ENCODE results near the gene TRMU.

The TRMU gene

GRCh38 chr22:46349681-46350080, 14.2 kb downstream of the TRMU start:
- H3K4me3 ChIP-seq (ENCODE audit: low read depth in 1 of 2, low read length in 2 of 2) = no peak overlapping the region
- no peak overlapping the region for H3K9ac ChIP-seq (ENCODE audit: low read depth in 1 of 2, low read length in 2 of 2)
- no peak overlapping the region for H3K27ac ChIP-seq (ENCODE audit: low read depth, low read length)
- no peaks in the 10 kb centered on the region for H3K4me1 ChIP-seq (ENCODE audit: control insufficient read depth in 1 of 2, insufficient read depth in 2 of 2, low read length in 2 of 2)
- no peaks in the 10 kb centered on the region for H3K27me3 ChIP-seq (ENCODE audit: control insufficient read depth in 1 of 2, insufficient read depth in 2 of 2, low read length in 2 of 2)
- H3K36me3 ChIP-seq (ENCODE audit: control insufficient read depth in 1 of 2, insufficient read depth in 2 of 2, low read length in 2 of 2) = peaks cover 46 to 83% of the 10 kb centered on the region in 2 donors
- no peaks in the 10 kb centered on the region for H3K9me3 ChIP-seq (ENCODE audit: control insufficient read depth in 1 of 2, low read length in 2 of 2)

GRCh38 chr22:46350121-46350520, 14.6 kb downstream of the TRMU start:
- Histone ChIP-seq H3K9ac (ENCODE audit: low read depth in 1 of 2, low read length in 2 of 2) (no peak overlapping the region), H3K4me1 (ENCODE audit: control insufficient read depth in 1 of 2, insufficient read depth in 2 of 2, low read length in 2 of 2) (no peaks in the 10 kb centered on the region), H3K36me3 (ENCODE audit: control insufficient read depth in 1 of 2, insufficient read depth in 2 of 2, low read length in 2 of 2) (peaks cover 44 to 85% of the 10 kb centered on the region in 2 donors), H3K4me3 (ENCODE audit: low read depth in 1 of 2, low read length in 2 of 2) (no peak overlapping the region), H3K27me3 (ENCODE audit: control insufficient read depth in 1 of 2, insufficient read depth in 2 of 2, low read length in 2 of 2) (no peaks in the 10 kb centered on the region), H3K27ac (ENCODE audit: low read depth, low read length) (no peak overlapping the region), H3K9me3 (ENCODE audit: control insufficient read depth in 1 of 2, low read length in 2 of 2) (no peaks in the 10 kb centered on the region)

- Histone ChIP-seq H3K9ac (ENCODE audit: low read depth in 1 of 2, low read length in 2 of 2) (no peak overlapping the region), H3K36me3 (ENCODE audit: control insufficient read depth in 1 of 2, insufficient read depth in 2 of 2, low read length in 2 of 2) (peaks cover 44 to 88% of the 10 kb centered on the region in 2 donors), H3K27ac (ENCODE audit: low read depth, low read length) (no peak overlapping the region), H3K4me1 (ENCODE audit: control insufficient read depth in 1 of 2, insufficient read depth in 2 of 2, low read length in 2 of 2) (no peaks in the 10 kb centered on the region), H3K9me3 (ENCODE audit: control insufficient read depth in 1 of 2, low read length in 2 of 2) (no peaks in the 10 kb centered on the region), H3K4me3 (ENCODE audit: low read depth in 1 of 2, low read length in 2 of 2) (no peak overlapping the region), H3K27me3 (ENCODE audit: control insufficient read depth in 1 of 2, insufficient read depth in 2 of 2, low read length in 2 of 2) (no peaks in the 10 kb centered on the region)
Observed at GRCh38 chr22:46350646-46351045, 15.1 kb downstream of the TRMU start.

- peaks cover 46 to 87% of the 10 kb centered on the region in 2 donors for H3K36me3 ChIP-seq (ENCODE audit: control insufficient read depth in 1 of 2, insufficient read depth in 2 of 2, low read length in 2 of 2)
- no peak overlapping the region for H3K27ac ChIP-seq (ENCODE audit: low read depth, low read length)
- H3K4me3 ChIP-seq (ENCODE audit: low read depth in 1 of 2, low read length in 2 of 2) = no peak overlapping the region
- H3K9me3 ChIP-seq (ENCODE audit: control insufficient read depth in 1 of 2, low read length in 2 of 2) = no peaks in the 10 kb centered on the region
- no peaks in the 10 kb centered on the region for H3K27me3 ChIP-seq (ENCODE audit: control insufficient read depth in 1 of 2, insufficient read depth in 2 of 2, low read length in 2 of 2)
- no peaks in the 10 kb centered on the region for H3K4me1 ChIP-seq (ENCODE audit: control insufficient read depth in 1 of 2, insufficient read depth in 2 of 2, low read length in 2 of 2)
- no peak overlapping the region for H3K9ac ChIP-seq (ENCODE audit: low read depth in 1 of 2, low read length in 2 of 2)
Observed at GRCh38 chr22:46351131-46351735, 15.7 kb downstream of the TRMU start.

GRCh38 chr22:46351767-46352166, 16.3 kb downstream of the TRMU start:
- no peak overlapping the region for H3K4me3 ChIP-seq (ENCODE audit: low read depth in 1 of 2, low read length in 2 of 2)
- H3K36me3 ChIP-seq (ENCODE audit: control insufficient read depth in 1 of 2, insufficient read depth in 2 of 2, low read length in 2 of 2) = peaks cover 46 to 82% of the 10 kb centered on the region in 2 donors
- no peak overlapping the region for H3K27ac ChIP-seq (ENCODE audit: low read depth, low read length)
- no peak overlapping the region for H3K9ac ChIP-seq (ENCODE audit: low read depth in 1 of 2, low read length in 2 of 2)
- H3K4me1 ChIP-seq (ENCODE audit: control insufficient read depth in 1 of 2, insufficient read depth in 2 of 2, low read length in 2 of 2) = no peaks in the 10 kb centered on the region
- H3K9me3 ChIP-seq (ENCODE audit: control insufficient read depth in 1 of 2, low read length in 2 of 2) = no peaks in the 10 kb centered on the region
- H3K27me3 ChIP-seq (ENCODE audit: control insufficient read depth in 1 of 2, insufficient read depth in 2 of 2, low read length in 2 of 2) = no peaks in the 10 kb centered on the region

- H3K27ac ChIP-seq (ENCODE audit: low read depth, low read length) = no peak overlapping the region
- peaks cover 46 to 80% of the 10 kb centered on the region in 2 donors for H3K36me3 ChIP-seq (ENCODE audit: control insufficient read depth in 1 of 2, insufficient read depth in 2 of 2, low read length in 2 of 2)
- no peaks in the 10 kb centered on the region for H3K9me3 ChIP-seq (ENCODE audit: control insufficient read depth in 1 of 2, low read length in 2 of 2)
- no peak overlapping the region for H3K9ac ChIP-seq (ENCODE audit: low read depth in 1 of 2, low read length in 2 of 2)
- H3K4me3 ChIP-seq (ENCODE audit: low read depth in 1 of 2, low read length in 2 of 2) = no peak overlapping the region
- H3K4me1 ChIP-seq (ENCODE audit: control insufficient read depth in 1 of 2, insufficient read depth in 2 of 2, low read length in 2 of 2) = no peaks in the 10 kb centered on the region
- H3K27me3 ChIP-seq (ENCODE audit: control insufficient read depth in 1 of 2, insufficient read depth in 2 of 2, low read length in 2 of 2) = no peaks in the 10 kb centered on the region
Observed at GRCh38 chr22:46352276-46352675, 16.8 kb downstream of the TRMU start.

- Histone ChIP-seq H3K36me3 (ENCODE audit: control insufficient read depth in 1 of 2, insufficient read depth in 2 of 2, low read length in 2 of 2) (peaks cover 44 to 76% of the 10 kb centered on the region in 2 donors), H3K9me3 (ENCODE audit: control insufficient read depth in 1 of 2, low read length in 2 of 2) (no peaks in the 10 kb centered on the region), H3K4me1 (ENCODE audit: control insufficient read depth in 1 of 2, insufficient read depth in 2 of 2, low read length in 2 of 2) (no peaks in the 10 kb centered on the region), H3K27ac (ENCODE audit: low read depth, low read length) (no peak overlapping the region), H3K9ac (ENCODE audit: low read depth in 1 of 2, low read length in 2 of 2) (no peak overlapping the region), H3K4me3 (ENCODE audit: low read depth in 1 of 2, low read length in 2 of 2) (no peak overlapping the region), H3K27me3 (ENCODE audit: control insufficient read depth in 1 of 2, insufficient read depth in 2 of 2, low read length in 2 of 2) (no peaks in the 10 kb centered on the region)
Observed at GRCh38 chr22:46352691-46353386, 17.3 kb downstream of the TRMU start.

GRCh38 chr22:46353483-46354105, 18.1 kb downstream of the TRMU start:
- Histone ChIP-seq H3K9me3 (ENCODE audit: control insufficient read depth in 1 of 2, low read length in 2 of 2) (no peaks in the 10 kb centered on the region), H3K4me1 (ENCODE audit: control insufficient read depth in 1 of 2, insufficient read depth in 2 of 2, low read length in 2 of 2) (no peaks in the 10 kb centered on the region), H3K36me3 (ENCODE audit: control insufficient read depth in 1 of 2, insufficient read depth in 2 of 2, low read length in 2 of 2) (peaks cover 39 to 77% of the 10 kb centered on the region in 2 donors), H3K27ac (ENCODE audit: low read depth, low read length) (no peak overlapping the region), H3K27me3 (ENCODE audit: control insufficient read depth in 1 of 2, insufficient read depth in 2 of 2, low read length in 2 of 2) (no peaks in the 10 kb centered on the region), H3K9ac (ENCODE audit: low read depth in 1 of 2, low read length in 2 of 2) (no peak overlapping the region), H3K4me3 (ENCODE audit: low read depth in 1 of 2, low read length in 2 of 2) (no peak overlapping the region)

- H3K4me1 ChIP-seq (ENCODE audit: control insufficient read depth in 1 of 2, insufficient read depth in 2 of 2, low read length in 2 of 2) = no peaks in the 10 kb centered on the region
- no peaks in the 10 kb centered on the region for H3K27me3 ChIP-seq (ENCODE audit: control insufficient read depth in 1 of 2, insufficient read depth in 2 of 2, low read length in 2 of 2)
- H3K4me3 ChIP-seq (ENCODE audit: low read depth in 1 of 2, low read length in 2 of 2) = no peak overlapping the region
- H3K36me3 ChIP-seq (ENCODE audit: control insufficient read depth in 1 of 2, insufficient read depth in 2 of 2, low read length in 2 of 2) = peaks cover 39 to 73% of the 10 kb centered on the region in 2 donors
- H3K9ac ChIP-seq (ENCODE audit: low read depth in 1 of 2, low read length in 2 of 2) = no peak overlapping the region
- H3K9me3 ChIP-seq (ENCODE audit: control insufficient read depth in 1 of 2, low read length in 2 of 2) = no peaks in the 10 kb centered on the region
- no peak overlapping the region for H3K27ac ChIP-seq (ENCODE audit: low read depth, low read length)
Observed at GRCh38 chr22:46354176-46354992, 18.9 kb downstream of the TRMU start.

- Histone ChIP-seq H3K9ac (ENCODE audit: low read depth in 1 of 2, low read length in 2 of 2) (no peak overlapping the region), H3K4me1 (ENCODE audit: control insufficient read depth in 1 of 2, insufficient read depth in 2 of 2, low read length in 2 of 2) (no peaks in the 10 kb centered on the region), H3K36me3 (ENCODE audit: control insufficient read depth in 1 of 2, insufficient read depth in 2 of 2, low read length in 2 of 2) (peaks cover 39 to 69% of the 10 kb centered on the region in 2 donors), H3K27me3 (ENCODE audit: control insufficient read depth in 1 of 2, insufficient read depth in 2 of 2, low read length in 2 of 2) (no peaks in the 10 kb centered on the region), H3K4me3 (ENCODE audit: low read depth in 1 of 2, low read length in 2 of 2) (no peak overlapping the region), H3K9me3 (ENCODE audit: control insufficient read depth in 1 of 2, low read length in 2 of 2) (no peaks in the 10 kb centered on the region), H3K27ac (ENCODE audit: low read depth, low read length) (no peak overlapping the region)
Observed at GRCh38 chr22:46354993-46355305, 19.4 kb downstream of the TRMU start.
